Upper lobe of left lung (tissue), 4 donors: Measurements from ENCODE around the gene BLVRB.
"Not testable (repeated sequence)": the region's sequence is repeated elsewhere in the genome, so short reads cannot be mapped to it uniquely, and the experiment has no call there.

Experiments used
- POLR2A ChIP-seq, 4 donors: fragments of 450-650 bp; IDR thresholded peaks; one replicate each; pipeline ENCODE4 v1.5.1; 2016 to 2017; ENCODE audit warnings: antibody characterized with exemption in 4 of 4, mild to moderate bottlenecking in 2 of 4
- TF ChIP-seq, protein P1 (sequence below), 6 experiments: fragments of 450-650 bp in 4 of 6; fragments of 200-600 bp in 2 of 6; sonication (generic) in 2 of 6; IDR thresholded peaks; one replicate each; pipeline ENCODE4 v1.5.1; 2016 to 2019; ENCODE audit warnings: antibody characterized with exemption in 6 of 6

DNA sequence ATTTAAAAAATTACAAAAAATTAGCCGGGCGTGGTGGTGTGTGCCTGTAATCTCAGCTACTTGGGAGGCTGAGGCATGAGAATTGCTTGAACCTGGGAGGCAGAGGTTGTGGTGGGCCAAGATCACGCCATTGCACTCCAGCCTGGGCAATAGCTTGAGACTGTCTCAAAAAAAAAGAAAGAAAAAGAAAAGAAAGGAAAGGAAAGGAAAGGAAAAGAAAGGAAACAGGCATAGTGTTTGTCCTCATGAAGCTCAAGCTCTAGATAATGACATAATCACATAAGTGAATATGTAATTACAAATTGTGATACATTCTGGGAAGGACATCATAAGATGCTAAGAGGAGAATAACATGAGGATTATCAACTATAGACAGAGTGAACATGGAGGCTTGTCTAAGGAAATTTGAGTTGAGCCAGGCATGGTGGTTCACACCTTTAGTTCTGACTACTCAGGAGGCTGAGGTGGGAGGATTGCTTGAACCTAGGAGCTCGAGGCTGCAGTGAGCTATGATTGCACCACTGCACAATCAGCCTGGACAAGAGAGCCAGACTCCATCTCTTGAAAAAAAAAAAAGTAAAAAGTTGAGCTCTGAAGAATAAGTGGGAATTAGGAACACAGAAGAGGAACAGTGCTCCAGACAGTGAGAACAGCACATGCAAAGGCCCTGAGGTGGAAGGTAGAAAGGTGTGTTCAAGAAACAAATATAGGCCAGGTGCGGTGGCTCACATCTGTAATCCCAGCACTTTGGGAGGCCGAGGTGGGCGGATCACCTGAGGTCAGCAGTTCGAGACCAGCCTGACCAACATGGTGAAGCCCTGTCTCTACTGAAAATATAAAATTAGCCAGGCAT is 35.4 kb upstream of the BLVRB start:
- TF ChIP-seq, protein P1, sequence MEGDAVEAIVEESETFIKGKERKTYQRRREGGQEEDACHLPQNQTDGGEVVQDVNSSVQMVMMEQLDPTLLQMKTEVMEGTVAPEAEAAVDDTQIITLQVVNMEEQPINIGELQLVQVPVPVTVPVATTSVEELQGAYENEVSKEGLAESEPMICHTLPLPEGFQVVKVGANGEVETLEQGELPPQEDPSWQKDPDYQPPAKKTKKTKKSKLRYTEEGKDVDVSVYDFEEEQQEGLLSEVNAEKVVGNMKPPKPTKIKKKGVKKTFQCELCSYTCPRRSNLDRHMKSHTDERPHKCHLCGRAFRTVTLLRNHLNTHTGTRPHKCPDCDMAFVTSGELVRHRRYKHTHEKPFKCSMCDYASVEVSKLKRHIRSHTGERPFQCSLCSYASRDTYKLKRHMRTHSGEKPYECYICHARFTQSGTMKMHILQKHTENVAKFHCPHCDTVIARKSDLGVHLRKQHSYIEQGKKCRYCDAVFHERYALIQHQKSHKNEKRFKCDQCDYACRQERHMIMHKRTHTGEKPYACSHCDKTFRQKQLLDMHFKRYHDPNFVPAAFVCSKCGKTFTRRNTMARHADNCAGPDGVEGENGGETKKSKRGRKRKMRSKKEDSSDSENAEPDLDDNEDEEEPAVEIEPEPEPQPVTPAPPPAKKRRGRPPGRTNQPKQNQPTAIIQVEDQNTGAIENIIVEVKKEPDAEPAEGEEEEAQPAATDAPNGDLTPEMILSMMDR (IDR thresholded peaks at IDR 0.05): not testable (repeated sequence)
- not testable (repeated sequence) for TF ChIP-seq POLR2A (IDR thresholded peaks at IDR 0.05)
